Ascending aorta (tissue), 2 donors: Measurements from ENCODE around the gene SLC29A3. TPM values are rescaled to one million over a fixed set of nuclear protein-coding genes. Genes with fewer than 3 reads are reported as not detected.

ENCODE experiments used
- DNase-seq, 2 donors: peaks; one replicate each; pipeline ENCODE4 v3.0.0-alpha.2; 2019; ENCODE audit warnings: low spot score in 2 of 2
- H3K27ac ChIP-seq, 2 donors: fragments of 200-600 bp; sonication (generic); one replicate each; pipeline ENCODE4 v1.5.1; 2016 to 2017; ENCODE audit warnings: mild to moderate bottlenecking in 1 of 2
- H3K27me3 ChIP-seq: fragments of 200-600 bp; sonication (generic); one replicate; pipeline ENCODE4 v1.5.1; 2017
- H3K36me3 ChIP-seq, 2 donors: fragments of 200-600 bp; sonication (generic); one replicate each; pipeline ENCODE4 v1.5.1; 2016
- H3K4me1 ChIP-seq, 2 donors: fragments of 200-600 bp; sonication (generic); one replicate each; pipeline ENCODE4 v1.5.1; 2016 to 2017; ENCODE audit warnings: mild to moderate bottlenecking in 1 of 2
- H3K4me3 ChIP-seq, 2 donors: fragments of 200-600 bp; sonication (generic); one replicate each; pipeline ENCODE4 v1.5.1; 2016 to 2017; ENCODE audit warnings: mild to moderate bottlenecking in 1 of 2
- H3K9me3 ChIP-seq, 2 donors: fragments of 200-600 bp; sonication (generic); one replicate each; pipeline ENCODE4 v1.5.1; 2016
- CTCF ChIP-seq, 3 experiments: fragments of 200-600 bp in 2 of 3; fragments of 450-650 bp in 1 of 3; sonication (generic) in 2 of 3; IDR thresholded peaks; one replicate each; pipeline ENCODE4 v1.5.1; 2016 to 2019; ENCODE audit warnings: antibody characterized with exemption in 3 of 3, mild to moderate bottlenecking in 1 of 3, moderate library complexity in 1 of 3
- intact Hi-C: fragments of 100-400 bp; cut with DNase I; formaldehyde crosslinking; loops from one replicate; pipeline ENCODE4 v1.15.1; 2023
- total RNA-seq: library from RNA; depleted of rRNA; stranded (reverse); fragments of >200 nt; gene quantifications from one replicate; pipeline ENCODE4 v1.1.0, GENCODE V29; 2016

The SLC29A3 gene
- total RNA-seq, 1 donor from 2014 or later = 0.64 TPM

GRCh38 chr10:71281646-71282322, 37.3 kb upstream of the SLC29A3 start:
- Histone ChIP-seq H3K4me1 (no peaks in the 10 kb centered on the region), H3K9me3 (no peaks in the 10 kb centered on the region), H3K27me3 (no peaks in the 10 kb centered on the region), H3K27ac (no peak overlapping the region), H3K36me3 (peaks cover 0 to 4% of the 10 kb centered on the region in 2 donors), H3K4me3 (no peak overlapping the region)
- TF ChIP-seq CTCF (IDR thresholded peaks at IDR 0.05) = no peak
- intact Hi-C loops = no loop called here
- DNase-seq = no peak

- Histone ChIP-seq H3K4me3 (no peak overlapping the region), H3K9me3 (no peaks in the 10 kb centered on the region), H3K27ac (no peak overlapping the region), H3K27me3 (no peaks in the 10 kb centered on the region), H3K36me3 (peaks cover 0 to 4% of the 10 kb centered on the region in 2 donors), H3K4me1 (no peaks in the 10 kb centered on the region)
- intact Hi-C loops = no loop called here
- DNase-seq = no peak
- TF ChIP-seq CTCF (IDR thresholded peaks at IDR 0.05) = no peak
Measured at GRCh38 chr10:71282323-71282680, 36.8 kb upstream of the SLC29A3 start.

- Histone ChIP-seq H3K36me3 (peaks cover 0 to 4% of the 10 kb centered on the region in 2 donors), H3K4me1 (no peaks in the 10 kb centered on the region), H3K27ac (no peak overlapping the region), H3K9me3 (no peaks in the 10 kb centered on the region), H3K4me3 (no peak overlapping the region), H3K27me3 (no peaks in the 10 kb centered on the region)
- no peak for TF ChIP-seq CTCF (IDR thresholded peaks at IDR 0.05)
- intact Hi-C loops = no loop called here
- no peak for DNase-seq
Measured at GRCh38 chr10:71283410-71283809, 35.6 kb upstream of the SLC29A3 start.

- H3K4me1 ChIP-seq = no peaks in the 10 kb centered on the region
- peaks cover 0 to 4% of the 10 kb centered on the region in 2 donors for H3K36me3 ChIP-seq
- TF ChIP-seq CTCF (IDR thresholded peaks at IDR 0.05) = no peak
- intact Hi-C loops = no loop called here
- no peak overlapping the region for H3K27ac ChIP-seq
- DNase-seq = no peak
- no peaks in the 10 kb centered on the region for H3K9me3 ChIP-seq
- H3K4me3 ChIP-seq = no peak overlapping the region
- H3K27me3 ChIP-seq = no peaks in the 10 kb centered on the region
Measured at GRCh38 chr10:71283876-71284275, 35.2 kb upstream of the SLC29A3 start.

- no peak for DNase-seq
- no peak overlapping the region for H3K27ac ChIP-seq
- intact Hi-C loops = loop anchor here (1.0 kb wide), 1 partner anchor 359 kb away; no protein-coding TSS in a partner anchor
- TF ChIP-seq CTCF (IDR thresholded peaks at IDR 0.05) = no peak
- H3K27me3 ChIP-seq = no peaks in the 10 kb centered on the region
- H3K4me3 ChIP-seq = no peak overlapping the region
- peaks cover 0 to 4% of the 10 kb centered on the region in 2 donors for H3K36me3 ChIP-seq
- no peaks in the 10 kb centered on the region for H3K9me3 ChIP-seq
- no peaks in the 10 kb centered on the region for H3K4me1 ChIP-seq
Measured at GRCh38 chr10:71284544-71285179, 34.4 kb upstream of the SLC29A3 start.
